ENCODE data around the gene PADI1.

PADI1 gene

GRCh38 chr1:17222557-17222956 is 17.6 kb downstream of the PADI1 start:
- no peak for ATAC-seq (replicated peaks)
- DNase-seq: no peak
- no peak overlapping the region for H3K27ac Mint-ChIP-seq
- H3K4me3 Mint-ChIP-seq: no peak overlapping the region
- H3K27me3 Mint-ChIP-seq: peaks cover 7 to 14% of the 10 kb centered on the region in 2 donors
- H3K4me1 Mint-ChIP-seq (ENCODE audit: low read depth in 2 of 2): no peaks in the 10 kb centered on the region
- no peaks in the 10 kb centered on the region for H3K36me3 Mint-ChIP-seq (ENCODE audit: insufficient read depth)
- no peaks in the 10 kb centered on the region for H3K9me3 Mint-ChIP-seq

GRCh38 chr1:17224434-17224833 is 19.5 kb downstream of the PADI1 start:
- Mint-ChIP-seq H3K36me3 (ENCODE audit: insufficient read depth) (no peaks in the 10 kb centered on the region), H3K4me3 (no peak overlapping the region), H3K4me1 (ENCODE audit: low read depth in 2 of 2) (no peaks in the 10 kb centered on the region), H3K27ac (no peak overlapping the region), H3K27me3 (peaks cover 7 to 14% of the 10 kb centered on the region in 2 donors), H3K9me3 (no peaks in the 10 kb centered on the region)
- no peak for ATAC-seq (replicated peaks)
- DNase-seq: no peak

GRCh38 chr1:17225140-17225539 is 20.2 kb downstream of the PADI1 start:
- no peaks in the 10 kb centered on the region for H3K4me1 Mint-ChIP-seq (ENCODE audit: low read depth in 2 of 2)

GRCh38 chr1:17227358-17227915 is 22.5 kb downstream of the PADI1 start:
- no peak for ATAC-seq (replicated peaks)

More at GRCh38 chr1:17225140-17225539, 20.2 kb downstream of the PADI1 start:
- H3K27ac Mint-ChIP-seq: no peak overlapping the region
- DNase-seq: no peak
- ATAC-seq (replicated peaks): no peak
- H3K36me3 Mint-ChIP-seq (ENCODE audit: insufficient read depth): no peaks in the 10 kb centered on the region
- peaks cover 7 to 14% of the 10 kb centered on the region in 2 donors for H3K27me3 Mint-ChIP-seq
- no peak overlapping the region for H3K4me3 Mint-ChIP-seq
- no peaks in the 10 kb centered on the region for H3K9me3 Mint-ChIP-seq

GRCh38 chr1:17228619-17229018 is 23.7 kb downstream of the PADI1 start:
- Mint-ChIP-seq H3K27ac (no peak overlapping the region), H3K4me1 (ENCODE audit: low read depth in 2 of 2) (no peaks in the 10 kb centered on the region)
- no peak for ATAC-seq (replicated peaks)

More at GRCh38 chr1:17227358-17227915, 22.5 kb downstream of the PADI1 start:
- no peaks in the 10 kb centered on the region for H3K9me3 Mint-ChIP-seq
- H3K4me1 Mint-ChIP-seq (ENCODE audit: low read depth in 2 of 2): no peaks in the 10 kb centered on the region
- peaks cover 4 to 13% of the 10 kb centered on the region in 2 donors for H3K27me3 Mint-ChIP-seq
- no peak overlapping the region for H3K4me3 Mint-ChIP-seq
- DNase-seq: no peak
- no peaks in the 10 kb centered on the region for H3K36me3 Mint-ChIP-seq (ENCODE audit: insufficient read depth)
- peak overlapping the region in 1 of 2 donors; percentile 7 for H3K27ac Mint-ChIP-seq

GRCh38 chr1:17229379-17229778 is 24.5 kb downstream of the PADI1 start:
- no peaks in the 10 kb centered on the region for H3K36me3 Mint-ChIP-seq (ENCODE audit: insufficient read depth)
- peaks cover 12 to 20% of the 10 kb centered on the region in 2 donors for H3K27me3 Mint-ChIP-seq
- no peak overlapping the region for H3K27ac Mint-ChIP-seq
- H3K9me3 Mint-ChIP-seq: no peaks in the 10 kb centered on the region
- H3K4me1 Mint-ChIP-seq (ENCODE audit: low read depth in 2 of 2): no peaks in the 10 kb centered on the region
- DNase-seq (no peak), ATAC-seq (replicated peaks) (no peak)
- no peak overlapping the region for H3K4me3 Mint-ChIP-seq

More at GRCh38 chr1:17228619-17229018, 23.7 kb downstream of the PADI1 start:
- no peak for DNase-seq
- Mint-ChIP-seq H3K9me3 (no peaks in the 10 kb centered on the region), H3K36me3 (ENCODE audit: insufficient read depth) (no peaks in the 10 kb centered on the region), H3K4me3 (no peak overlapping the region), H3K27me3 (peaks cover 11 to 18% of the 10 kb centered on the region in 2 donors)

- no peak overlapping the region for H3K27ac Mint-ChIP-seq
- no peak for ATAC-seq (replicated peaks)
- H3K9me3 Mint-ChIP-seq: no peaks in the 10 kb centered on the region
- H3K36me3 Mint-ChIP-seq (ENCODE audit: insufficient read depth): no peaks in the 10 kb centered on the region
- no peaks in the 10 kb centered on the region for H3K4me1 Mint-ChIP-seq (ENCODE audit: low read depth in 2 of 2)
- no peak for DNase-seq
- peaks cover 15 to 27% of the 10 kb centered on the region in 2 donors for H3K27me3 Mint-ChIP-seq
- no peak overlapping the region for H3K4me3 Mint-ChIP-seq
Measured at GRCh38 chr1:17230106-17230505, 25.2 kb downstream of the PADI1 start.

- no peak for DNase-seq
- Mint-ChIP-seq H3K4me1 (ENCODE audit: low read depth in 2 of 2) (no peaks in the 10 kb centered on the region), H3K36me3 (ENCODE audit: insufficient read depth) (no peaks in the 10 kb centered on the region), H3K27ac (no peak overlapping the region), H3K9me3 (no peaks in the 10 kb centered on the region), H3K4me3 (no peak overlapping the region), H3K27me3 (peaks cover 19 to 33% of the 10 kb centered on the region in 2 donors)
- no peak for ATAC-seq (replicated peaks)
Measured at GRCh38 chr1:17230671-17231310, 25.9 kb downstream of the PADI1 start.

- ATAC-seq (replicated peaks): peak; percentile 8
- no peaks in the 10 kb centered on the region for H3K36me3 Mint-ChIP-seq (ENCODE audit: insufficient read depth)
- H3K4me1 Mint-ChIP-seq (ENCODE audit: low read depth in 2 of 2): peaks cover 0 to 4% of the 10 kb centered on the region in 2 donors
- H3K27ac Mint-ChIP-seq: no peak overlapping the region
- H3K9me3 Mint-ChIP-seq: no peaks in the 10 kb centered on the region
- H3K4me3 Mint-ChIP-seq: no peak overlapping the region
- DNase-seq: no peak
- peaks cover 19 to 33% of the 10 kb centered on the region in 2 donors for H3K27me3 Mint-ChIP-seq
Measured at GRCh38 chr1:17232759-17233661, 28.1 kb downstream of the PADI1 start.

- Mint-ChIP-seq H3K4me3 (no peak overlapping the region), H3K4me1 (ENCODE audit: low read depth in 2 of 2) (peaks cover 0 to 4% of the 10 kb centered on the region in 2 donors), H3K36me3 (ENCODE audit: insufficient read depth) (no peaks in the 10 kb centered on the region), H3K27ac (no peak overlapping the region), H3K27me3 (peaks cover 19 to 33% of the 10 kb centered on the region in 2 donors), H3K9me3 (no peaks in the 10 kb centered on the region)
- DNase-seq: no peak
- peak; percentile 51 for ATAC-seq (replicated peaks)
Measured at GRCh38 chr1:17233675-17234320, 28.9 kb downstream of the PADI1 start.

GRCh38 chr1:17234405-17234804 is 29.5 kb downstream of the PADI1 start:
- no peak overlapping the region for H3K27ac Mint-ChIP-seq
- ATAC-seq (replicated peaks): no peak

GRCh38 chr1:17235135-17235885 is 30.4 kb downstream of the PADI1 start:
- no peaks in the 10 kb centered on the region for H3K9me3 Mint-ChIP-seq
- H3K4me3 Mint-ChIP-seq: no peak overlapping the region
- H3K27ac Mint-ChIP-seq: no peak overlapping the region
- DNase-seq (no peak), ATAC-seq (replicated peaks) (no peak)
- peaks cover 19 to 40% of the 10 kb centered on the region in 2 donors for H3K27me3 Mint-ChIP-seq
- H3K4me1 Mint-ChIP-seq (ENCODE audit: low read depth in 2 of 2): peaks cover 0 to 4% of the 10 kb centered on the region in 2 donors
- H3K36me3 Mint-ChIP-seq (ENCODE audit: insufficient read depth): no peaks in the 10 kb centered on the region

More at GRCh38 chr1:17234405-17234804, 29.5 kb downstream of the PADI1 start:
- Mint-ChIP-seq H3K36me3 (ENCODE audit: insufficient read depth) (no peaks in the 10 kb centered on the region), H3K4me1 (ENCODE audit: low read depth in 2 of 2) (peaks cover 0 to 4% of the 10 kb centered on the region in 2 donors), H3K4me3 (no peak overlapping the region), H3K9me3 (no peaks in the 10 kb centered on the region), H3K27me3 (peaks cover 19 to 33% of the 10 kb centered on the region in 2 donors)
- no peak for DNase-seq

Data from effector memory CD8-positive, alpha-beta T cell (primary cell).